ENCODE measurements around the gene RHEB.
A peak's percentile ranks its signal among the peaks of the same experiment; 100 is the strongest.
"Not testable (repeated sequence)": the region's sequence is repeated elsewhere in the genome, so short reads cannot be mapped to it uniquely, and the experiment has no call there.

Gene RHEB

GRCh38 chr7:151519765-151520418 lies at the start of gene RHEB:
TSS of gene RHEB (minus strand) at chr7:151519895. CDS start at chr7:151519511, 384 bp downstream.
- DNase-seq: peak; percentile 97

- DNase-seq: no peak
These were observed 47.2 kb upstream of the RHEB start for GRCh38 chr7:151566897-151567320.

- DNase-seq: no peak
These were observed 45.8 kb upstream of the RHEB start for GRCh38 chr7:151565541-151565940.

GRCh38 chr7:151560243-151560642 lies 40.5 kb upstream of the RHEB start:
- no peak for DNase-seq

- no peak for DNase-seq
These were observed 40.0 kb upstream of the RHEB start for GRCh38 chr7:151559557-151560183.

- no peak for DNase-seq
These were observed 38.9 kb upstream of the RHEB start for GRCh38 chr7:151558575-151558974.

- no peak for DNase-seq
These were observed 36.9 kb upstream of the RHEB start for GRCh38 chr7:151556592-151556991.

- no peak for DNase-seq
These were observed 33.7 kb upstream of the RHEB start for GRCh38 chr7:151553356-151553755.

- peak; percentile 43 for DNase-seq
These were observed 32.8 kb upstream of the RHEB start for GRCh38 chr7:151552352-151553028.

- no peak for DNase-seq
These were observed 32.1 kb upstream of the RHEB start for GRCh38 chr7:151551820-151552219.

- no peak for DNase-seq
These were observed 31.1 kb upstream of the RHEB start for GRCh38 chr7:151550656-151551286.

GRCh38 chr7:151549644-151550043 lies 29.9 kb upstream of the RHEB start:
- no peak for DNase-seq

- DNase-seq: no peak
These were observed 29.4 kb upstream of the RHEB start for GRCh38 chr7:151549083-151549482.

- no peak for DNase-seq
These were observed 24.5 kb upstream of the RHEB start for GRCh38 chr7:151544183-151544582.

- no peak for DNase-seq
These were observed 23.0 kb upstream of the RHEB start for GRCh38 chr7:151542606-151543130.

GRCh38 chr7:151541709-151542499 lies 22.2 kb upstream of the RHEB start:
- peak; percentile 4 for DNase-seq

GRCh38 chr7:151540146-151540545 lies 20.5 kb upstream of the RHEB start:
- DNase-seq: no peak

GRCh38 chr7:151539088-151539671 lies 19.5 kb upstream of the RHEB start:
- DNase-seq: peak; percentile 68

- DNase-seq: peak; percentile 69
These were observed 18.3 kb upstream of the RHEB start for GRCh38 chr7:151537818-151538561.

GRCh38 chr7:151536178-151536577 lies 16.5 kb upstream of the RHEB start:
- DNase-seq: not testable (repeated sequence)

- DNase-seq: no peak
These were observed 10.1 kb upstream of the RHEB start for GRCh38 chr7:151529842-151530241.

All from midbrain (tissue), 1 donor.